HG02943 (cell line): Measurements from ENCODE around the gene CCL27.

Experiments used
- ATAC-seq: cut with Tn5 transposase; IDR thresholded peaks from one replicate; pipeline ENCODE4 v1.9.1; 2021; ENCODE audit warnings: mild to moderate bottlenecking, low read depth, moderate library complexity; ENCODE audit not compliant: unreplicated experiment

Gene CCL27

DNA sequence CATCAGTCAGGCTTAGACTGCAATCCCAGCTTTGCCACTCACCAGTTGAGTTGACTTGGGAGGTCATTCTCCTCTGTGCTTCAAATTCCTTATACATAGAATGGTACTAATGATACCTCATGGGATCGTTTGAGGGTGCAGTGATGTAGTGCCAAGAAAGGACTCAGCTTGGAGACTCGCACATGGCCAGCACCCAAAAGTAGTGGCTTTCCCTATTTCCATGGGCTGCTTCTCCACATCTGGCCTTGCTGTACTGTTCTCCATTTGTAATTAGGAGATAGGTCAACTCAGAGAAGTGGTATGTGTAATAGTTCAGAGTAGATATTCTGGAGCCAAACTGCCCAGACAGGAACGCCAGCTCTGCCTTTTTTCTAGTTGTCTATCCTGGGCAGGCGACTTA, 23.1 kb upstream of the CCL27 start:
- ATAC-seq = no peak

DNA sequence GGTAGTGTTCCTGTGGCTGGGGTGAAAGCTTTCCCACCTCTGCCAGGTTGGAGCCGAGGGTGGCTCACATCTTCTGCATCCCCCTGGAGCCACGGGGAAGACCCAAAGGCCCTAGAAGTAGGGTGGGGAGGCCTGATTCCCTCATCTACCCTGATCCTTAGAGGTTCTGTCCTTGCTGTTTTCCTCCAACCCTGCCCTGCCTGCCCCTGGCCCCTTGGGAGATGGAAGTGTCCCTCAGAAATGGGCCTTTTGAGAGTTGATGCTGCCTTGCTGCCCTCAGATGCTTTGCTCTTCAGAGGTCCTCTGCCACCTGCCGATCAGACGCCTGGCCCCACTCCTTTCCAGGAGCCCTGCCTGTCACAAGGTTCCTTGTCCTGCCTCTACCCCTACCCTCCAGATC, 22.4 kb upstream of the CCL27 start:
- no peak for ATAC-seq

DNA sequence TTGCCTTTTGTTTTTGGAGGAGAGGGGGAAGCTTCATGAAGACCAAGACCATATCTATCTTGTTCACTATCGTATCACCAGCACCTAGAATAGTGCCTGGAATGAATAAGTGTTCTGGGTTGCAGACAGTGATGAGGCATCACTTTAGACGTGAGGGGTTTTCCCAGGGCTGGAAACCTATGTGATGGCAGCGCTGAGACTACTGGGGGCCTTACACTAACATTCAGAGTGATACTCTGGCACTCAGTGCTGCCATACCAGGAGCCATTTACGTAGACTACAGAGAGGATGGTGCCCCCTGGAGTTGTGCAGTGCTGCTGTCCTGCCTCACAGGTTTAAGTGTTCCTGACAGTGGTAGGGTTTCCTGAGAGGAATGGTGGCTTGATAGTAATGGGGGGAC, 21.7 kb upstream of the CCL27 start:
- ATAC-seq = no peak

DNA sequence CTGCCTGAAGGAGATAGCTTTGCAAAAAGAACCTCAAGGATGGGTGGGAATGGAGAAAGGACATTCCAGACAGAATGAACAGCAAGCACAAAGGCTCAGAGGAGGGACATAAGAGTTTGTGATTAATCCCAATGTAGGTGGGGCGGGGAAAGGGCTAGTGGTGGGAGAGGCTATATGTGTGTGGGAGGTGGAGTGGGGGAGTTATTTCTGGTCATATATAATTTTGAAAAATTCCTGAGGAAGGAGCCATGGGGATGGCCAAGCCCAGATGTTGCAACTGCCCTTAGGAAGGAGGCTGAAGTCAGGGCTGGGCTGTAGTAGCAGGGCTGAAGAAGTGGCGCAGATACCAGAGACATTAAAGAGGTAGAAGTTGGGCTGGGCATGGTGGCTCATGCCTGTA, 13.4 kb upstream of the CCL27 start:
- ATAC-seq = no peak

DNA sequence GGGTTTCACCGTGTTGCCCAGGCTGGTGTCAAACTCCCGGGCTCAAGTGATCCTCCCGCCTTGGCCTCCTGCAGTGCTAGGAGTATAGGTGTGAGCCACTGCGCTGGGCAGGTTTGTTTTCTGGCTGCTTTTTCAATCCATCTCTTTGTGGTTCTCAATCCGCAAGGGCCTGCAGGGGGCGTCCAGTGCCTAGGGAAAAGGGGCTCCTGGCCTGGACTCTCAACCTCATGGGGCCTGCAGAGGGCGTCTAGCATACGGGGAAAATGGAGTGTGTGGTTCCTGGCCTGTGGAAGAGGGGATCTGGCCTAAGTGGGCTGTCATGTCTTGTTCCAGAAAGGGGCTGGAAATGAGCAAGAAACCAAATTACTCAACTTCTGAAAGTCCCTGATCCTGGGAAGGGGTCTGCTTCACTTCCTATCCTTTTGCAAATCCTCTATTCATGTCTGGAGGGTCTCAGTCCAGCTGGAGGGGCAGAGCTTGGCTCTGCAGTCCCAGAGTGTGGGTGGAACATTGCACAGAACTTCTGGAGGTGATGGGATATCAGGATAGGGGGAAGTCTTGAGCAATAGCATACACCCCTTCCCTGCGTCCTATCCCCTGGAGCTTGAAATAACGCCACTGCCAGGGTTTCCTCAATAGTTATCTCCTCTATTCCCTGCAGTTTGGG, 12.7 kb upstream of the CCL27 start:
- no peak for ATAC-seq

DNA sequence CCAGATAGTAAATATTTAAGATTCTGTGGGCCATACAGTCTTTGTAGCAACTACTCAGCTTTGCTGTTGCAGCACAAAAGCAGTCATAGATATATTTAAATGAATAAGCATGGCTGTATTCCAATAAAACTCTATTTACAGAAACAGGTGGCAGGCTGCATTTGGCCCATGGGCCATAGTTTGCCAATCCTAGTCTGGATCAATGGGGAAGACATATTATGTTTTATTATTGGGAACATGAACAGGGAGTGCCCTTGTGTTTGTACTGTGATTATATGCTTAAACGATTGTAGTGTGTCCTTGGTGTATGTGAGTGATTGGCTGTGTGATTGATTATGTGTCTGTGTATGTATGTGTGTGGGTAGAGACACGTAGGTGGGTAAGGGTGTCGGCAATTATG, 12.0 kb upstream of the CCL27 start:
- no peak for ATAC-seq

DNA sequence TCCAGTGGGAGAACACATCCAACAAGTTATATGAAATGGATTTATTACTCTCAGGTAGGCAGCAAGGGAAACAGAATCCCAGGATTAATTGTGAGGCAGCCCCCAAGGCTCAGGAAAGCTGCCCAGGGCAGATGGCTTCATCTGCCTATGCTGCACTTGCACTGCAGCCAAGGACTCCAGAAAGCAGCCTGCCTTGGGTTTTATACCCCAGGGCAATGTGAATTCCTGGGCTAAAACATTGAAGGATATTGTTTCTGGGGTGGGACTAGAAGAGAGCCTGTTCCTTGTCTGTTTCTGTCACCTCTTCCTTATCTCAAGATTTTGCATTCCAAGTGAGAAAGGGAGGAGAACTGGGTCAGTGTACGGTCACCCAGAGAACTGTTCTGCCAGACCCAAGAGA, 8.8 kb upstream of the CCL27 start:
- no peak for ATAC-seq

DNA sequence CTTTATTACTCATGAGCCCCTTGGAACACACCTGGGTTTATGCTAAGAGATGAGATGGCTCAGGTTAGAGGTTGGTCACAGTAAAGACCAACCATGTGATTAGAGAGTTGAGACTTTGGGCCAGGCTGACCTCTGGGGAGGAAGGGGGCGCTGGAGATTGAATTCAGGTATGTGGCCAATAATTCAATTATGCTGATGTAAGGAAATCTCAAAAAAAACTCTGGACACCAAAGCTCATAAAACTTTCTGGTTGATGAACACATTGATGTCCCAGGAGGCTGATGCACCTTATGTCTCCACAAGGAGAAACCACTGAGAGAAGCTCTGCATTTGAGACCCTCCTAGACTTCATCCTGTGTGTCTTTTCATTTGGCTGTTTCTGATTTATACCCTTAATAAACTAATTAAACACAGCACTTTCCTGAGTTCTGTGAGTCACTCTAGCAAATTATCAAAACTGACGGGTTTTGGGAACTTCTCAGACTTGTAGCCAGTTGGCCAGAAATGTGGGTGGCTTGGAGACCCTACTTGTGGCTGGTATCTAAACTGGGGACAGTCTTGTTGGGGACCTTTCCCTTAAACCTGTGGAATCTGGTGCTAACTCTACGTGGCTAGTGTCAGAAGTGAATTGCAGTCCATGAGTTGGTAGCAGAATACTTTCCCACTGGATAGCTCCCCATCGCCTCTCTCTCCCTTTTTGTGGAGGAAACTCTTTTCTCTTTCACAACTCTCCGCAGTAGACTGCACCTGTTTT, 7.5 kb upstream of the CCL27 start:
- ATAC-seq = no peak

DNA sequence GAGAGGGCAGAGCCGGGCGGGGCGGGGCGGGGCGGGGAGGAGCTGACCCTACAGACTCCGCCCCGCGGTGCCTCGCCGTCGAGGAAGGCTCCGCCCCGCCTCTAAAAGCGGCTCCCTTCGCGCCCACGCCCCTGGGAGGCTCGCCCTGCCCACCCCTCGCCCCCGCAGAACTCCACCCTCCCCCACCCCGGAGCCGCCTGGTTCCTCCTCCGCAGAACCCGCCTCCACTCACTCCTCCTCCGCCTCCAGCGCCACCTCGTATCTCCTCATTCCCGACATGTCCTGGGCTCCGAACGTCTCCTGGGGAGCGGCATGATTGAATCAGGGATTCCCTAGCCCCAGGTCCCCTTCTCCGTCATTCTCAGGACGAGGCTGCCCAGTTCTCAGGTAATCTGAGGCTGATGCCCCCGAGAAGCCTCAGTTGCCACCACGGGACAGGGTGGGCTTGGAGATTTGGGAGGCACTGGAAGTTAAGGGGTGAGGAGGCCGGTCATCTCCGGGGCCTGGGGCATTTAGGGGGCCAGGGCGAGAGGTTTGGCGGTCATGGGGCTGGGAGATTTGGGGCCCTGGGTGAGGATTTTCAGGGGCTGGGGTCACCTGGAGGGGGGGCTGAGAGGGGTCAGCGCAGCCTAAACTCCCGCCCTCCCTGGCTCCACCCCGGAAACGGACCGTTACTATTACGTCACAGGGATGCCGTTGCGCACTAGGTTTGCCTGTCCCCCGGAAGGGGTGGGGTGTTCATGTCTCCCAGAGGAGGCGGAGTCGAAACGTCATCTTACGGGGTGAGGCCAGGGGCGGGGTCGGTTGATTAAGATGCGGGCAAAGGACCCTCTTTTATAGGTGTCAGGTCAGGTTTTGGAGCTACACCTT, 3.2 kb upstream of the CCL27 start:
- ATAC-seq = peak; percentile 69

DNA sequence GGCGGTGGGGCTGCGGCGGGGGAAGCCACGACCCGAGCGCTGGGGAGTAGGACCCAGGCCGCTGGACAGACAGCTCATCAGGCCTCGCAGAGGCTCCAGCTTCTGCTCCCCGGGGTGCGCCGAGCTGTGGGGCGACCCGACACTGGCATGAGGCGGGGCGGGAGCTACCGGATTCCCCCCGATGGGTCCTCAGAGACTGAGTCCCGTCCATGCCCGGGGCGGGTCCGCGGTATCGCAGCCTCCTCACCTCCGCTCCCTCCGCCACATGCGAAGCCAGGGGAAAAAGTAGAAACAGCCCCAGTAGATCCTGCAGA, 2.6 kb upstream of the CCL27 start:
- ATAC-seq = peak; percentile 14

DNA sequence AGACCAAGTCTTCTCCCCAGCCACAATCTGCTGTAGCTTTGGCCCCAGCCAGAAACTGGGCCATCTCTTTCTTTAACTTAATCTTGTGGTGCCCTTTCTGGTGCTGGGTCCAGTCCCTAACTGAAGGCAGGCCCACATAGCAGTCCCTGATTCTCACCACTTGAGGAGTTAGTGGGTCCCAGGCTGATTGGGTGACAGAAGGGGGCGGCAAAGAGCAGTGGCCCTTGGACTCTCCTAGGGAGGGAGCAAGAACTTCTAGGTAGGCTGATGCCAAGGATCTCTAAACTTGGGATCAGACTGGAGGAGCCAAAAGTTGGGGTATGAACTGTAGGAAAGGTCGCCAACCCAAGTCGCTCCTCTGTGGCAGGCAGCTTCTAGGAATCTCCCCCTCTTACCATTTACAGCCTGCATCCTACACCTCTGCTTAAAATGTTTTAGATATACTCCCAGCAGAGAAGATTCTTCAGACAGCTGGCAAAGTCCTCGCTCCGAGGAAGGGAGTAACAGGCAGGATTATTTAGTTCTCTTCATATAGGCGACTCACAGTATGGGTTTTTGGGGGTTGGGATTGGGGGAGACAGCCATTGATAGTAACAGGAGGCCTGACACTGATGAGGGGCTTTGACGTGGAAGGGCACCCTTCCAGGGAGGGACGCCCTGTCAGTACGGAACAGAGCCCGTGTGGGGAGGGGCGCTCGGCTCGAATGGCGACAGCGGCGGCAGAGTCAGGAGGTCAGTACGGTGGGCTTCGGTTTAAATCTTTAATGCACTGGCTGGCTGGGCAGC, 2.0 kb upstream of the CCL27 start:
- no peak for ATAC-seq

DNA sequence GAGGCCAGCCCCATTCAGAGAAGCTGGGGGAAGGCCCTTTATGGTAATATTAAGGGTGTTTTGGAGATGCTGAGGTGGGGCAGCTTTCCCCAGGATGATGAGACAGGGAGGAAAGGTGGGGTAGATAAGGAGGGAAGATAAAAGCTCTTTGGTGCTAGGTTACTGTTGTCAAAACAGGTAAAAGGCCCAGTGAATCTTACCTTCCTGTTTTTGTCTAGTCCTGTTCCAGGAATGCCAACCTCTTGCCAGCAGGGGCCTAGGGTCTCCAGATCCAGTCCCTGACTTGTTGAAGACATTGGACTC, 797 bp upstream of the CCL27 start:
- no peak for ATAC-seq

DNA sequence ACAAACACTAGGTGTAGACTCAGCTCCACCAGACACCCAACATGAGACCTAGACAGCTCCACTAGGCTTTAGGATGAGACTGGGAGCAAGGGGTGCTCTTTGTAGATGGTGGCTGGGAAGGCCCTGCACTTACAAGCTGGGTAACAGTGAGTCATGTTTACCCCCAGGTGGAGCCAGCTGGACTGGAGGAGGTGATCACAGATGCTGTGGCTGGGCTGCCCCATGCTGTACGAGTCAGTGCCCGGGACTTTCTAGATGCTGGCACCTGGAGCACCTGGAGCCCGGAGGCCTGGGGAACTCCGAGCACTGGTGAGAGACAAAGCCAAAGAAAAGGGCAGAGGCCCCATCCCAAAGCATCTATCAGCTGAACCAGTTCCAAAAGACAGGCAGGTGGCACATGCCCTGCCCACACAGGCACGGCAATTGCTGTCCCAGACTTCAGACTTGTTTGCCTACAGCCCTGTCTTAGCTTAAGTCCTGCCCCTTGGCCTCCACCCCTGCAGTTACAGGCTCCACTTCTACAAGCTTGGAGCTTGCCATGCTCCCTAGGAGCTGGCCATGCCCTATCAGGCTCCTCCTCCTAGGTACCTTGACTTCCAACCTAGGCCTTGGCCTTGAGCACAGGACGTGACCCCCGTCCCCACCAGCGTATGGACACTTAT, 2.7 kb downstream of the CCL27 start:
- no peak for ATAC-seq

DNA sequence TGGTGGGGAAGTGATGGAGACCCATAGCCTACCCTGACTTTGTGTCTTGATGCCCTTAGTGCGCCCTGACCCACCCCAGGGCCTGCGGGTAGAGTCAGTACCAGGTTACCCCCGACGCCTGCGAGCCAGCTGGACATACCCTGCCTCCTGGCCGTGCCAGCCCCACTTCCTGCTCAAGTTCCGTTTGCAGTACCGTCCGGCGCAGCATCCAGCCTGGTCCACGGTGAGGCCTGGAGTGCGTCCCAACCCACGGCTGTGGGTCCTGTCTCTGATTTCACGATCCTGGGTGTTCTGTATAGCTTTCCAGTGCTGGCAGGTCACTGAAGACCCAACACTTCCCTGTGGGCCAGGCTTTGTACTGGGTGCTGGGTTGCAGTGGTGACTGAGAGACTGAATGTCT, 4.0 kb downstream of the CCL27 start:
- no peak for ATAC-seq

DNA sequence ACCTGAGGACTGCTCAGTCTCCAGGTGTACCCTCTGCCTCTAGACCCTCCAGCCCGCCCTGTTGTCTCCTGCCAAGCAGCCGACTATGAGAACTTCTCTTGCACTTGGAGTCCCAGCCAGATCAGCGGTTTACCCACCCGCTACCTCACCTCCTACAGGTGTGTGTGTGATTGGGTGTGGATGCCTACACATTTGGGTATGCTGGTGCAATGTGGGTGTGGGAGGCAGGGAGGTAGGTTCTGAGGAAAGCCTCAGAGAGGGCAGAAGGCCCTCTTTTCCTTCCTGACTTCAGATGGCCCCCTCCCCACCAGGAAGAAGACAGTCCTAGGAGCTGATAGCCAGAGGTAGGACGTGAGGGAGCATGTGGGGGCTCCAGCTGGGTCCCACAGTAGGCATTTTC, 5.5 kb downstream of the CCL27 start:
- no peak for ATAC-seq

DNA sequence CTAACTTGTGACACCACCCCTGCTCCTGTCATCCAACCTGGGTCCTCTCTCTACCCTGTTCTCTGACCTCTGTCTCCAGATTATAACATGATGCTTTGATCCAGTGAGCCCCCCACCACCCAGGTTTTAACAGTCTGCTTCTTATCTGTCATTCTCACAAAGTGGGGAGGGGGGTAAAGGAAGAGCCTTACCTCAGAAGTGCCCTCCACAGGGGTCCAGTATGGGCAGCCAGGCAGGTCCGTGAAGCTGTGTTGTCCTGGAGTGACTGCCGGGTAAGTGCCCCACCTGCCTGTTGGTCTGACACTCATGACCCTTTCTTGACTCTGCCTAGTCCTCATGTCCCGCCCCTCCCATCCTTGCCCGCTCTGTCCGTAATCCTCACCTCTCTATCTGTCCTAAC, 7.1 kb downstream of the CCL27 start:
- ATAC-seq = no peak

DNA sequence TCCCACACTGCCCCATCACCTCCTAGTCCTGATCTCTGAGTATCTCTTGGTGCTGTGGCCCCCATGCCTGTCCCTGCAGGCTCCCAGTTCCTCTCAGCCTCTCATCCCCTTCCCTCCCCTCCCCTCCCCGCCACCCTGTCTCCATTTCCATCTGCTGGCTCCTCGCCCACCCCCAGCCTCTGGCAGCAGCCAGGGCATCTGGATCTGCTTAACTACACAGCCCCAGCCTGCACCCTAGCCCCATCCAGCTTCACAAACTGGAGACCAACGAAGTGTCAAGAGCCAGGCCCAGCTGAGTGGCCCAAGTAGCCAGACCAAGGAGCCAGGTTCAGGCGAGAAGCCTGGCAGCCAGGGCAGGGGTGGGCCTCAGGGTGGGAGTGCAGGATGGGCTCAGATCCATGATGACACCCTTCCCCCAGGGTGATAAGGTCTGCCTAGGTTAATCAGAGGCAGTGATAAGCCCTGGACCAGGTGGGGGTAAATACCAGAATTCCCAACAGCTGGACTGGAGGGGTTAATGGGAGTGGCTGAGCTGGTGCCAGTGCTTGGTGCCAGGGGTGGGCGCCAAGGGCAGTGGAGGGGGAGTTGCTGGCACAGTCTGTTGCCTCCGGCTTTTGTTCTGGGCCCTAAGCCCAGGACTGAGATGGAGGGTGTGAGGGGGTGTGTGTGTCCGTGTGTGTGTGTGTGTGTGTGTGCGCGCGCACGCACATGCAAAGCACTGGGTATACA, 8.0 kb downstream of the CCL27 start:
- ATAC-seq = no peak

DNA sequence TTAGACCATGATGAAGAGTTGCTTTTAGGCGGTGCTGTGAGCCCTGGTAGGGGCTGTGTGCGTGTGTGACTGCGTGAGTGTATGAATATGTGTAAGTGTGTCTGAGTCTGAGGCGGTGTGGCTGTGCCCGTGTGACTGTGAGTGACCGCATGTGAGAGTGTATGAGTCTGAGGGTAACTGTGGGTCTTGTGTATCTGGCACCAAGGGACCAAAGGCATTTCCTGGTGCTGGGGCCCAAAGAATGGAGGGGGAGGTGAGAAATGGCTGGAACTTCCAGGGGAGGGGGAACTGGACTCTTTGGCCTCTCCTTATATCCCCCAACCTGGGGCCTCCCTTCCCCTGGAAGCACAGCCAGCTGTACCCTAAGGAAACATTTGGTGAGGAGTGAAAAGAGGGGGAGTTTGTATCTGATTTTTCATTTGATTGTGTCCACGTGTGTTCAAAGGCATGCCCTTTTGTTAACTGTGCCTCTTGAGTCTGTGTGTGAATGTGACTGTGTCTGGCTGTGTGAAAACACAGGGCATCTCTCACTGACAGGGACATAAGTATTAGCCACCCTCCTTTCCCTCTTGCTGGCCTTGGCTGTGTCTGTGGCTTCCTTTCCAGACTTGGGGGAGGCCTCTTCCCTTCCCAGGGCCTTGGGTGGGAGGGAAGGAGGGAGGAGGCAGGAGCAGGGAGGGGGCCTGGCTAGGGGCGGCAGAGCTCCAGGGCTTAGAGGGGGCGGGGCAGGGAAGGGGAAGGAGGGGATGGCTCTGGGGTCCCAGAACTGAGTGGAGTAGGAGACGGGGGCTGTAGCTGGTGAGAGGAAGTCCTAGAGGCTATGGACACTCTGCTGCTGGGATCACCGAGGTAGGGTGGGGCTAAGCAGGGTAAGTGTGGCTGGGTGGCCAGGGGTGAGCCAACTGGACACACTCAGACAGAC, 9.0 kb downstream of the CCL27 start:
- ATAC-seq = no peak

DNA sequence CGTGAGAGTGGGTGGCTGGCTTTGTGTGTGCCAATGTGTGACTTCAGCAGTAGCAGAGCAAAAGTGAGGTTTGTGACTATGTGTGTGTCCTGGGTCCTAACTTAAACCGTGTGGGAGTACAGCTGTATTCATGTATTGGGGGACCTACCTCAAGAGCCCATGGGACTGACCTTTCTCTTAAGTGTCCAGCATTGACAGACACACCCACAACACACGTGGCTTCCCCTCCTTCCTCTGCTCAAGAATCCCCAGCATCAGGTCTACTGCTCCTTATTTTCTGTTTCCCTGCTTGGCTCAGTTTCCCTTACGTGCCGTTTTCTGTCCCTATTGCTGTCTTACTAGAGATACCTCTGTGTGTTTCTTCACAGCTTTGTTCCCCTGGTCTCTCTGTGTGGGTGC, 9.9 kb downstream of the CCL27 start:
- ATAC-seq = no peak
